K562 (cell line): Measurements from ENCODE around the gene TEX35. TPM values are rescaled to one million over a fixed set of nuclear protein-coding genes. Genes with fewer than 3 reads are reported as not detected.

Experiments
- ATAC-seq: fragments of 200-7000 bp; cut with Tn5 transposase; 3 replicates; pipeline ENCODE4 v1.9.1; 2020; ENCODE audit warnings: moderate library complexity
- BruUV-seq: library from RNA; stranded (reverse); fragments of 400-500 nt; replicated peaks from 2 replicates; lab custom pipeline; 2021; lab: Mats Ljungman, UMichigan
- CTCF ChIA-PET: fragments of 300-600 bp; formaldehyde crosslinking; extraction: SDS; loops from one replicate; lab custom pipeline; 2021; ENCODE audit warnings: low intra/inter-chr PET ratio; lab: Yijun Ruan, JAX
- POLR2A ChIA-PET: fragments of 300-600, 350-650 bp; sonication (Branson Sonifier 250); formaldehyde crosslinking; extraction: SDS; loops from one replicate; lab custom pipeline; 2021; ENCODE audit warnings: antibody characterized with exemption, inconsistent platforms; lab: Yijun Ruan, JAX
- DNase-seq, 4 experiments: peaks; one replicate each; pipeline versions ENCODE4 v3.0.0 to v3.0.0-alpha.2; 2011 to 2018; ENCODE audit warnings: low spot score in 3 of 4, mixed read lengths in 3 of 4; ENCODE audit errors: extremely low read depth in 1 of 4
- FAIRE-seq: peaks from 2 replicates; lab custom pipeline; 2011; peaks lifted over from hg19 to GRCh38; lab: Jason Lieb, UNC
- H2AFZ ChIP-seq: 2 replicates; pipeline ENCODE4 v1.6.0; 2011; ENCODE audit warnings: low read depth, low read length, control low read depth, inconsistent platforms
- H3K27ac ChIP-seq: fragments of 200-600 bp; 3 replicates; pipeline ENCODE4 v1.8.0; 2011; ENCODE audit warnings: low read depth, mild to moderate bottlenecking, control low read depth, inconsistent platforms, low read length, moderate library complexity, mixed read lengths; ENCODE audit errors: extremely low read depth
- H3K27me3 ChIP-seq, 2 experiments: fragments of 300-600 bp in 1 of 2; 2 replicates in 1 of 2; 3 replicates in 1 of 2; pipeline versions ENCODE4 v1.6.0 to v1.8.0; 2011; ENCODE audit warnings: inconsistent platforms in 2 of 2, low read length in 2 of 2, mild to moderate bottlenecking in 1 of 2, mixed read lengths in 1 of 2, moderate library complexity in 1 of 2; ENCODE audit not compliant: control insufficient read depth in 2 of 2, insufficient read depth in 2 of 2
- H3K36me3 ChIP-seq: fragments of 300-600 bp; 3 replicates; pipeline ENCODE4 v1.8.0; 2011; ENCODE audit warnings: mild to moderate bottlenecking, low read length, inconsistent platforms; ENCODE audit not compliant: control insufficient read depth, insufficient read depth
- H3K4me1 ChIP-seq, 2 experiments: fragments of 200-600 bp in 1 of 2; replicated peaks in 1 of 2; 2 replicates in 1 of 2; 3 replicates in 1 of 2; pipeline versions ENCODE4 v1.5.1 to v1.8.0; 2011; ENCODE audit warnings: inconsistent platforms in 2 of 2, low read length in 2 of 2, mild to moderate bottlenecking in 1 of 2, mixed read lengths in 1 of 2, moderate library complexity in 1 of 2; ENCODE audit not compliant: control insufficient read depth in 2 of 2, insufficient read depth in 2 of 2
- H3K4me2 ChIP-seq: 2 replicates; pipeline ENCODE4 v1.6.1; 2011; ENCODE audit warnings: low read length, control low read depth, inconsistent platforms, mixed read lengths; ENCODE audit not compliant: insufficient read depth
- H3K4me3 ChIP-seq: fragments of 200-600 bp; sonication (generic), shearing (Covaris generic); 2 replicates; pipeline ENCODE4 v1.5.1; 2016; ENCODE audit warnings: control low read depth, inconsistent platforms
- H3K79me2 ChIP-seq: fragments of 200-600 bp; 3 replicates; pipeline ENCODE4 v1.8.0; 2011; ENCODE audit warnings: low read length, inconsistent platforms; ENCODE audit not compliant: control insufficient read depth, insufficient read depth
- H3K9ac ChIP-seq, 2 experiments: 2 replicates each; pipeline versions ENCODE4 v1.6.0 to v1.6.1; 2011; ENCODE audit warnings: low read depth in 2 of 2, low read length in 2 of 2, control low read depth in 1 of 2, inconsistent platforms in 1 of 2, mild to moderate bottlenecking in 1 of 2, mixed read lengths in 1 of 2; ENCODE audit not compliant: insufficient read depth in 1 of 2
- H3K9me1 ChIP-seq: one replicate; pipeline ENCODE4 v1.6.0; 2011; ENCODE audit warnings: inconsistent platforms, mild to moderate bottlenecking, low read length, moderate library complexity; ENCODE audit not compliant: control insufficient read depth, insufficient read depth
- H3K9me3 ChIP-seq: replicated peaks from 2 replicates; pipeline ENCODE4 v1.5.1; 2011; ENCODE audit warnings: low read depth, low read length, inconsistent platforms; ENCODE audit not compliant: control insufficient read depth, insufficient read depth
- H4K20me1 ChIP-seq: replicated peaks from 2 replicates; pipeline ENCODE4 v1.6.1; 2011; ENCODE audit warnings: low read length, inconsistent platforms, mixed read lengths; ENCODE audit not compliant: control insufficient read depth, insufficient read depth
- CBFA2T2 ChIP-seq: fragments of 450-650 bp; conservative IDR thresholded peaks from 2 replicates; pipeline ENCODE4 v1.6.1; 2017; ENCODE audit warnings: mild to moderate bottlenecking
- CXXC5 ChIP-seq: fragments of 250-450 bp; sonication (Bioruptor Pico); IDR thresholded peaks from 2 replicates; pipeline ENCODE4 v1.8.0; 2022; ENCODE audit warnings: inconsistent platforms, mild to moderate bottlenecking, moderate library complexity
- FOS ChIP-seq: IDR thresholded peaks from 3 replicates; pipeline ENCODE4 v1.6.1; 2011; ENCODE audit not compliant: insufficient read length; ENCODE audit errors: extremely low read depth
- HDAC6 ChIP-seq: IDR thresholded peaks from 2 replicates; pipeline ENCODE4 v1.6.1; 2012; ENCODE audit warnings: low read depth, mild to moderate bottlenecking, control low read depth, inconsistent platforms, low read length, moderate library complexity
- MAFG ChIP-seq: fragments of 450-650 bp; conservative IDR thresholded peaks from 2 replicates; pipeline ENCODE4 v1.6.1; 2016; ENCODE audit warnings: missing genetic modification characterization, missing compliant biosample characterization
- MEF2D ChIP-seq: conservative IDR thresholded peaks from 2 replicates; pipeline ENCODE4 v1.6.1; 2016; ENCODE audit warnings: low read depth, missing genetic modification characterization, missing compliant biosample characterization
- NR2F6 ChIP-seq: fragments of 450-650 bp; formaldehyde crosslinking; IDR thresholded peaks from 2 replicates; pipeline ENCODE4 v1.4.0; 2020; ENCODE audit warnings: mild to moderate bottlenecking
- PPARD ChIP-seq: fragments of 250-450 bp; sonication (Bioruptor Pico); IDR thresholded peaks from 2 replicates; pipeline ENCODE4 v1.8.0; 2022; ENCODE audit warnings: inconsistent platforms, mild to moderate bottlenecking, moderate library complexity
- PRPF4 ChIP-seq: fragments of 200-400 bp; formaldehyde crosslinking; IDR thresholded peaks from one replicate; pipeline ENCODE4 v1.6.1; 2017; ENCODE audit warnings: low read length, low read depth, mild to moderate bottlenecking; ENCODE audit not compliant: insufficient read depth, poor library complexity, severe bottlenecking
- SMARCA5 ChIP-seq: fragments of 450-650 bp; IDR thresholded peaks from 2 replicates; pipeline ENCODE4 v1.6.1; 2016
- SRSF1 ChIP-seq: fragments of 200-400 bp; formaldehyde crosslinking; IDR thresholded peaks from 2 replicates; pipeline ENCODE4 v1.6.1; 2017; ENCODE audit warnings: mild to moderate bottlenecking, low read depth, low read length, moderate library complexity
- TOE1 ChIP-seq, 2 experiments: fragments of 450-650 bp in 1 of 2; sonication (generic) in 1 of 2; formaldehyde crosslinking in 1 of 2; IDR thresholded peaks; 2 replicates each; pipeline versions ENCODE4 v1.7.1 to v1.8.0; 2016 to 2022; ENCODE audit warnings: borderline replicate concordance in 2 of 2, mild to moderate bottlenecking in 2 of 2, antibody characterized with exemption in 1 of 2, inconsistent platforms in 1 of 2, low read depth in 1 of 2, missing genetic modification reagents in 1 of 2, moderate library complexity in 1 of 2
- ZFPM2 ChIP-seq: fragments of 250-450 bp; sonication (Bioruptor Pico); IDR thresholded peaks from 2 replicates; pipeline ENCODE4 v1.5.1; 2022; ENCODE audit warnings: mild to moderate bottlenecking
- ZNF347 ChIP-seq: fragments of 450-650 bp; formaldehyde crosslinking; IDR thresholded peaks from 2 replicates; pipeline ENCODE4 v1.4.0; 2020; ENCODE audit warnings: low read depth, mild to moderate bottlenecking, moderate library complexity
- WGBS: fragments of 100-300 bp; shearing (Covaris generic); methylation state at CpG from one replicate; pipeline ENCODE4 v1.1.6; 2016; ENCODE audit warnings: low coverage, mixed read lengths; ENCODE audit not compliant: insufficient coverage; ENCODE audit errors: missing lambda C conversion rate; 5-methylcytosine and 5-hydroxymethylcytosine counted together
- in situ Hi-C: fragments of 300-500 bp; cut with MboI; formaldehyde crosslinking; loops from 4 replicates; pipeline ENCODE4 v1.15.0; 2018; ENCODE audit warnings: inconsistent platforms, mixed read lengths
- intact Hi-C: fragments of 100-400 bp; cut with micrococcal nuclease; formaldehyde crosslinking; loops from 2 replicates; pipeline ENCODE4 v1.14.2; 2022
- polyA plus RNA-seq, 8 experiments: library from polyadenylated mRNA; depleted of rRNA in 4 of 8; stranded (reverse) in 5 of 8; unstranded in 3 of 8; fragments of >200 nt; fragmentation: Nextera tagmentation in 2 of 8; fragmentation: Illumina TruSeq in 1 of 8; extraction: Ambion mirVana in 2 of 8; extraction: Trizol in 1 of 8; gene quantifications; 2 replicates each; pipeline versions ENCODE4 v1.2.1 to v1.2.3, GENCODE V29; 2011 to 2014; ENCODE audit warnings: inconsistent platforms in 1 of 8, missing spikeins in 1 of 8
- total RNA-seq, 7 experiments: library from RNA; depleted of rRNA in 6 of 7; stranded (reverse); fragments of >200 nt in 6 of 7; fragmentation: Illumina TruSeq in 2 of 7; extraction: Trizol in 2 of 7; gene quantifications; 2 replicates each; pipeline versions ENCODE4 v1.2.1 to v1.2.3, GENCODE V29; 2011 to 2021; ENCODE audit warnings: low replicate concordance in 1 of 7
- TF ChIP-seq, protein P1 (sequence below): sonication (generic); formaldehyde crosslinking; IDR thresholded peaks from 2 replicates; pipeline ENCODE4 v1.8.1; 2023; ENCODE audit warnings: mild to moderate bottlenecking, missing genetic modification reagents
- TF ChIP-seq, protein P2 (sequence below), 2 experiments: fragments of 450-650 bp; IDR thresholded peaks; 2 replicates each; pipeline ENCODE4 v1.6.1; 2016
- TF ChIP-seq, protein P3 (sequence below): fragments of 450-650 bp; conservative IDR thresholded peaks from 2 replicates; pipeline ENCODE4 v1.6.1; 2016; ENCODE audit warnings: missing genetic modification characterization, low read depth, mild to moderate bottlenecking, missing compliant biosample characterization, moderate library complexity
- TF ChIP-seq, protein P4 (sequence below): fragments of 450-650 bp; formaldehyde crosslinking; IDR thresholded peaks from 2 replicates; pipeline ENCODE4 v1.4.0; 2022; ENCODE audit warnings: missing genetic modification characterization

Gene TEX35
- total and polyA plus RNA-seq, 9 of the 15 experiments (the other 6 are each of a cell fraction or from before 2014, with no cell fraction given): not detected

- BruUV-seq: no TSS peak
- in situ Hi-C loops (no loop called here), intact Hi-C loops (no loop called here)
- Histone ChIP-seq H4K20me1 (no peaks in the 10 kb centered on the region), H2AFZ (no peak overlapping the region), H3K9me3 (no peaks in the 10 kb centered on the region), H3K4me1 (no peaks in the 10 kb centered on the region), H3K9ac (no peak overlapping the region), H3K9me1 (no peaks in the 10 kb centered on the region), H3K36me3 (no peaks in the 10 kb centered on the region), H3K4me2 (no peak overlapping the region), H3K79me2 (no peaks in the 10 kb centered on the region), H3K27me3 (peaks cover 0 to 7% of the 10 kb centered on the region in 2 experiments; a peak in 2 of 5 replicates), H3K4me3 (no peak overlapping the region), H3K27ac (no peak overlapping the region)
- no peak for FAIRE-seq
- ChIA-PET CTCF (no interaction called here), POLR2A (no interaction called here)
- TF ChIP-seq CBFA2T2 (no peak), SRSF1 (no peak), FOS (no peak), MEF2D (tag) (no peak), PRPF4 (no peak), HDAC6 (no peak), ZFPM2 (CRISPR knock-in tag) (no peak), NR2F6 (CRISPR knock-in tag) (no peak), MAFG (tag) (no peak), PPARD (CRISPR knock-in tag) (no peak), TOE1 (IDR thresholded peaks at IDR 0.05; ENCODE audit: borderline replicate concordance) (no peak), TOE1 (CRISPR knock-in tag; IDR thresholded peaks at IDR 0.05; ENCODE audit: borderline replicate concordance, low read depth) (no peak), CXXC5 (CRISPR knock-in tag) (no peak), ZNF347 (CRISPR knock-in tag) (no peak), SMARCA5 (no peak)
- TF ChIP-seq, protein P1, sequence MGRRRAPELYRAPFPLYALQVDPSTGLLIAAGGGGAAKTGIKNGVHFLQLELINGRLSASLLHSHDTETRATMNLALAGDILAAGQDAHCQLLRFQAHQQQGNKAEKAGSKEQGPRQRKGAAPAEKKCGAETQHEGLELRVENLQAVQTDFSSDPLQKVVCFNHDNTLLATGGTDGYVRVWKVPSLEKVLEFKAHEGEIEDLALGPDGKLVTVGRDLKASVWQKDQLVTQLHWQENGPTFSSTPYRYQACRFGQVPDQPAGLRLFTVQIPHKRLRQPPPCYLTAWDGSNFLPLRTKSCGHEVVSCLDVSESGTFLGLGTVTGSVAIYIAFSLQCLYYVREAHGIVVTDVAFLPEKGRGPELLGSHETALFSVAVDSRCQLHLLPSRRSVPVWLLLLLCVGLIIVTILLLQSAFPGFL (CRISPR knock-in tag): no peak
- TF ChIP-seq, protein P2, sequence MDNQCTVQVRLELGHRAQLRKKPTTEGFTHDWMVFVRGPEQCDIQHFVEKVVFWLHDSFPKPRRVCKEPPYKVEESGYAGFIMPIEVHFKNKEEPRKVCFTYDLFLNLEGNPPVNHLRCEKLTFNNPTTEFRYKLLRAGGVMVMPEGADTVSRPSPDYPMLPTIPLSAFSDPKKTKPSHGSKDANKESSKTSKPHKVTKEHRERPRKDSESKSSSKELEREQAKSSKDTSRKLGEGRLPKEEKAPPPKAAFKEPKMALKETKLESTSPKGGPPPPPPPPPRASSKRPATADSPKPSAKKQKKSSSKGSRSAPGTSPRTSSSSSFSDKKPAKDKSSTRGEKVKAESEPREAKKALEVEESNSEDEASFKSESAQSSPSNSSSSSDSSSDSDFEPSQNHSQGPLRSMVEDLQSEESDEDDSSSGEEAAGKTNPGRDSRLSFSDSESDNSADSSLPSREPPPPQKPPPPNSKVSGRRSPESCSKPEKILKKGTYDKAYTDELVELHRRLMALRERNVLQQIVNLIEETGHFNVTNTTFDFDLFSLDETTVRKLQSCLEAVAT (IDR thresholded peaks at IDR 0.05): no peak
- TF ChIP-seq, protein P3, sequence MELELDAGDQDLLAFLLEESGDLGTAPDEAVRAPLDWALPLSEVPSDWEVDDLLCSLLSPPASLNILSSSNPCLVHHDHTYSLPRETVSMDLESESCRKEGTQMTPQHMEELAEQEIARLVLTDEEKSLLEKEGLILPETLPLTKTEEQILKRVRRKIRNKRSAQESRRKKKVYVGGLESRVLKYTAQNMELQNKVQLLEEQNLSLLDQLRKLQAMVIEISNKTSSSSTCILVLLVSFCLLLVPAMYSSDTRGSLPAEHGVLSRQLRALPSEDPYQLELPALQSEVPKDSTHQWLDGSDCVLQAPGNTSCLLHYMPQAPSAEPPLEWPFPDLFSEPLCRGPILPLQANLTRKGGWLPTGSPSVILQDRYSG (tag): no peak
- TF ChIP-seq, protein P4, sequence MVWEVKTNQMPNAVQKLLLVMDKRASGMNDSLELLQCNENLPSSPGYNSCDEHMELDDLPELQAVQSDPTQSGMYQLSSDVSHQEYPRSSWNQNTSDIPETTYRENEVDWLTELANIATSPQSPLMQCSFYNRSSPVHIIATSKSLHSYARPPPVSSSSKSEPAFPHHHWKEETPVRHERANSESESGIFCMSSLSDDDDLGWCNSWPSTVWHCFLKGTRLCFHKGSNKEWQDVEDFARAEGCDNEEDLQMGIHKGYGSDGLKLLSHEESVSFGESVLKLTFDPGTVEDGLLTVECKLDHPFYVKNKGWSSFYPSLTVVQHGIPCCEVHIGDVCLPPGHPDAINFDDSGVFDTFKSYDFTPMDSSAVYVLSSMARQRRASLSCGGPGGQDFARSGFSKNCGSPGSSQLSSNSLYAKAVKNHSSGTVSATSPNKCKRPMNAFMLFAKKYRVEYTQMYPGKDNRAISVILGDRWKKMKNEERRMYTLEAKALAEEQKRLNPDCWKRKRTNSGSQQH (CRISPR knock-in tag): no peak
- DNase-seq: no peak
- 0% methylated on average over 3 of the region's 3 CpGs for WGBS
- no peak for ATAC-seq
These were observed 39.9 kb downstream of the TEX35 start for GRCh38 chr1:178552856-178553255.
